Loucy (cell line): ENCODE measurements around the gene MUC6.

ENCODE experiments used
- CTCF ChIP-seq: fragments of 200-600 bp; sonication (generic); conservative IDR thresholded peaks from 2 replicates; pipeline ENCODE4 v1.5.1; 2014; ENCODE audit warnings: mild to moderate bottlenecking, antibody characterized with exemption, low read length
- EZH2phosphoT487 ChIP-seq: fragments of 200-600 bp; IDR thresholded peaks from 2 replicates; pipeline ENCODE4 v1.6.1; 2018; ENCODE audit warnings: antibody characterized with exemption, mild to moderate bottlenecking, moderate library complexity, borderline replicate concordance

GRCh38 chr11:1083621-1084551, 47.4 kb upstream of the MUC6 start:
- TF ChIP-seq CTCF (no peak), EZH2phosphoT487 (no peak)
